Measurements from ENCODE around the gene PALD1.

DNA sequence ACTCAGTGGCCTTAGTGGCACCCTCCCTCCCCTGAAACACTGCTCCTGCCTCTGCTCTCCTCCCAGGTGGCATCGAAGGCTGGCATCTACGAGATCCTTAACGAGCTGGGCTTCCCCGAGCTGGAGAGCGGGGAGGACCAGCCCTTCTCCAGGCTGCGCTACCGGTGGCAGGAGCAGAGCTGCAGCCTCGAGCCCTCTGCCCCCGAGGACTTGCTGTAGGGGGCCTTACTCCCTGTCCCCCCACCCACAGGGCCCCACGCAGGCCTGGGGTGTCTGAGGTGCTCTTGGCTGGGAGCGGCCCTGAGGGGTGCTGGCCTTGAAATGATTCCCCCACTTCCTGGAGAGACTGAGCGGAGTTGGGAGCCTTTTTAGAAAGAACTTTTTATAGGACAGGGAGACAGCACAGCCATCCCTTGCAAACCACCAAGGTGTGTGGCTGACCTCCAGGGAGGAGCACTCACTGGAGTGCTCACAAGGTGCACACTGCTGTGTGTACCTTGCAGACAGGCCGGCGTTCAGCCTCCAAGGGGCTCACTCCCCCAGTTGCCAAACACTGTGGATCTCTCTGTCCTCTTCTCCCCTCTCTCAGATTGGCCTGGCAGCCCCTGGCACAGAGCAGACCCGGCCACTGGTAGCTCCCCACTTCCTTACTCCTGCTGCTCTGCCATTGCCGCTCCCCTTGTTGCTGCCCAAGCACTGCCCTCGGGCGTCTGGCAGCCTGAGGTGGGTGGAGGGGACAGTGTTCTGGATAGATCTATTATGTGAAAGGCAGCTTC is 88.1 kb downstream of the PALD1 start:
- TF ChIP-seq EZH2 (IDR thresholded peaks at IDR 0.05; ENCODE audit: low read depth, unreplicated experiment) (no peak), EZH2phosphoT487 (IDR thresholded peaks at IDR 0.05; ENCODE audit: unreplicated experiment) (no peak), REST (IDR thresholded peaks at IDR 0.05; ENCODE audit: unreplicated experiment) (no peak)
- TF ChIP-seq, protein P1, sequence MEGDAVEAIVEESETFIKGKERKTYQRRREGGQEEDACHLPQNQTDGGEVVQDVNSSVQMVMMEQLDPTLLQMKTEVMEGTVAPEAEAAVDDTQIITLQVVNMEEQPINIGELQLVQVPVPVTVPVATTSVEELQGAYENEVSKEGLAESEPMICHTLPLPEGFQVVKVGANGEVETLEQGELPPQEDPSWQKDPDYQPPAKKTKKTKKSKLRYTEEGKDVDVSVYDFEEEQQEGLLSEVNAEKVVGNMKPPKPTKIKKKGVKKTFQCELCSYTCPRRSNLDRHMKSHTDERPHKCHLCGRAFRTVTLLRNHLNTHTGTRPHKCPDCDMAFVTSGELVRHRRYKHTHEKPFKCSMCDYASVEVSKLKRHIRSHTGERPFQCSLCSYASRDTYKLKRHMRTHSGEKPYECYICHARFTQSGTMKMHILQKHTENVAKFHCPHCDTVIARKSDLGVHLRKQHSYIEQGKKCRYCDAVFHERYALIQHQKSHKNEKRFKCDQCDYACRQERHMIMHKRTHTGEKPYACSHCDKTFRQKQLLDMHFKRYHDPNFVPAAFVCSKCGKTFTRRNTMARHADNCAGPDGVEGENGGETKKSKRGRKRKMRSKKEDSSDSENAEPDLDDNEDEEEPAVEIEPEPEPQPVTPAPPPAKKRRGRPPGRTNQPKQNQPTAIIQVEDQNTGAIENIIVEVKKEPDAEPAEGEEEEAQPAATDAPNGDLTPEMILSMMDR (conservative IDR thresholded peaks at IDR 0.05; ENCODE audit: low read depth in 2 of 2), result no peak
